ENCODE results near the gene ULK4.

The ULK4 gene

DNA sequence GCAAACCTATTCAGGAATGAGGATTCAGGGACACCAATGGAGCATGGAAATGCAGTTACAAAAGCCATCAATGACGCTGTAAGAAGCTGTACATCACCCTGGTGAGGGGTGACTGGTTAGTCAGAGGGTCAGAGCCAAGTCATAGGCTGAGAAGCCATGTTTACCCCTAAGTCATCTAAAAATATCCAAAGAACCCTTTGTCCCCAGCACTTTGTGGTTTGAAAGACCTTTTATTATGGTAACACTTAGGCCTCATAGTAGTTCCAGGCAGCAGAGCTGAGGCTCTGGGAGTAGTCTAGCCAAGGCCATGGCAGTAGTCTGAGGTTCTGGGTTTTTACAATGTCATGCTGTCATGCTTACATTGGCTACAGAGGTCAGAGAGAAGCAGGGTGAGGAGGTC is 631.4 kb downstream of the ULK4 start:
- H3K4me2 ChIP-seq (ENCODE audit: low read depth, low read length, poor library complexity, severe bottlenecking): no peak overlapping the region
- H3K4me3 ChIP-seq (ENCODE audit: insufficient read depth, low read length, poor library complexity, severe bottlenecking): no peak overlapping the region
- H3K9ac ChIP-seq (ENCODE audit: low read length): no peak overlapping the region
- no peak for TF ChIP-seq EZH2phosphoT487 (conservative IDR thresholded peaks at IDR 0.05; ENCODE audit: low read length)
- no peak for TF ChIP-seq CTCF (IDR thresholded peaks at IDR 0.05; ENCODE audit: insufficient read depth, low read length, poor library complexity, severe bottlenecking)
- H3K27me3 ChIP-seq (ENCODE audit: low read length): no peaks in the 10 kb centered on the region
- H2AFZ ChIP-seq (ENCODE audit: low read depth, low read length, severe bottlenecking): no peak overlapping the region
- H3F3A ChIP-seq (ENCODE audit: insufficient read depth): no peaks in the 10 kb centered on the region
- no peaks in the 10 kb centered on the region for H3K9me3 ChIP-seq (ENCODE audit: insufficient read depth, low read length)
- H3K36me3 ChIP-seq (ENCODE audit: low read length): no peaks in the 10 kb centered on the region
- no peaks in the 10 kb centered on the region for H4K20me1 ChIP-seq (ENCODE audit: low read depth, low read length)
- no peak overlapping the region for H3K27ac ChIP-seq (ENCODE audit: low read depth, low read length)
- no peaks in the 10 kb centered on the region for H3K79me2 ChIP-seq (ENCODE audit: insufficient read depth, low read length)
- no peaks in the 10 kb centered on the region for H3K9me2 ChIP-seq (replicated peaks; ENCODE audit: insufficient read depth, low read length)

GRCh38 chr3:41329881-41330280 is 632.0 kb downstream of the ULK4 start:
- TF ChIP-seq CTCF (IDR thresholded peaks at IDR 0.05; ENCODE audit: insufficient read depth, low read length, poor library complexity, severe bottlenecking) (no peak), EZH2phosphoT487 (conservative IDR thresholded peaks at IDR 0.05; ENCODE audit: low read length) (no peak)
- Histone ChIP-seq H3K27ac (ENCODE audit: low read depth, low read length) (no peak overlapping the region), H3K9me2 (replicated peaks; ENCODE audit: insufficient read depth, low read length) (no peaks in the 10 kb centered on the region), H3K9me3 (ENCODE audit: insufficient read depth, low read length) (no peaks in the 10 kb centered on the region), H3K79me2 (ENCODE audit: insufficient read depth, low read length) (no peaks in the 10 kb centered on the region), H3K4me2 (ENCODE audit: low read depth, low read length, poor library complexity, severe bottlenecking) (no peak overlapping the region), H3K27me3 (ENCODE audit: low read length) (no peaks in the 10 kb centered on the region), H2AFZ (ENCODE audit: low read depth, low read length, severe bottlenecking) (no peak overlapping the region), H3K4me3 (ENCODE audit: insufficient read depth, low read length, poor library complexity, severe bottlenecking) (no peak overlapping the region), H3K9ac (ENCODE audit: low read length) (no peak overlapping the region), H3F3A (ENCODE audit: insufficient read depth) (no peaks in the 10 kb centered on the region), H4K20me1 (ENCODE audit: low read depth, low read length) (no peaks in the 10 kb centered on the region), H3K36me3 (ENCODE audit: low read length) (no peaks in the 10 kb centered on the region)

GRCh38 chr3:41328926-41329325 is 633.0 kb downstream of the ULK4 start:
- H3K36me3 ChIP-seq (ENCODE audit: low read length): no peaks in the 10 kb centered on the region
- no peak overlapping the region for H3K9ac ChIP-seq (ENCODE audit: low read length)
- no peak overlapping the region for H3K27ac ChIP-seq (ENCODE audit: low read depth, low read length)
- no peaks in the 10 kb centered on the region for H4K20me1 ChIP-seq (ENCODE audit: low read depth, low read length)
- no peaks in the 10 kb centered on the region for H3K9me2 ChIP-seq (replicated peaks; ENCODE audit: insufficient read depth, low read length)
- no peaks in the 10 kb centered on the region for H3K9me3 ChIP-seq (ENCODE audit: insufficient read depth, low read length)
- TF ChIP-seq EZH2phosphoT487 (conservative IDR thresholded peaks at IDR 0.05; ENCODE audit: low read length) (no peak), CTCF (IDR thresholded peaks at IDR 0.05; ENCODE audit: insufficient read depth, low read length, poor library complexity, severe bottlenecking) (no peak)
- no peak overlapping the region for H2AFZ ChIP-seq (ENCODE audit: low read depth, low read length, severe bottlenecking)
- no peaks in the 10 kb centered on the region for H3K79me2 ChIP-seq (ENCODE audit: insufficient read depth, low read length)
- no peaks in the 10 kb centered on the region for H3K27me3 ChIP-seq (ENCODE audit: low read length)
- H3K4me3 ChIP-seq (ENCODE audit: insufficient read depth, low read length, poor library complexity, severe bottlenecking): no peak overlapping the region
- no peak overlapping the region for H3K4me2 ChIP-seq (ENCODE audit: low read depth, low read length, poor library complexity, severe bottlenecking)
- no peaks in the 10 kb centered on the region for H3F3A ChIP-seq (ENCODE audit: insufficient read depth)

DNA sequence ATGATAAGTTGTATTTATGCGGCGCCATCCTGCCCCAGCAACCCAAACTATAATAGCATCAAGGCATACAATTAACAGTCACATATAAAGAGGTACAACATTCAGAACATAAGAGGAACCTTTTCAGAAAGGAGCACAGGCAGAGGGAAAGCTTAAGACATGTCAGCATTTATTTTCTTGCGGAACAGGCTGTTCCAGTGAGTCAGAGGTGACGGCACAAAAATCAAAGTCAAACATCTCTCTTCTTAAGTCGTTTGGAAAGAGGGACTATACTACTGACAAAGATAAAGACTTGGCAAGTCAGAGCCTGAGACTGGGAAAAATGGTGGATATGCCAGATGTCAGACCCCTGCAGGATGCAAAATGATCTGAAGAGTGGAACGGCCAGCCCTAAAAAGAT is 634.2 kb downstream of the ULK4 start:
- no peak overlapping the region for H3K4me2 ChIP-seq (ENCODE audit: low read depth, low read length, poor library complexity, severe bottlenecking)
- no peaks in the 10 kb centered on the region for H3K27me3 ChIP-seq (ENCODE audit: low read length)
- no peak overlapping the region for H3K4me3 ChIP-seq (ENCODE audit: insufficient read depth, low read length, poor library complexity, severe bottlenecking)
- TF ChIP-seq CTCF (IDR thresholded peaks at IDR 0.05; ENCODE audit: insufficient read depth, low read length, poor library complexity, severe bottlenecking) (no peak), EZH2phosphoT487 (conservative IDR thresholded peaks at IDR 0.05; ENCODE audit: low read length) (no peak)
- no peaks in the 10 kb centered on the region for H3K79me2 ChIP-seq (ENCODE audit: insufficient read depth, low read length)
- no peak overlapping the region for H2AFZ ChIP-seq (ENCODE audit: low read depth, low read length, severe bottlenecking)
- H3K9ac ChIP-seq (ENCODE audit: low read length): no peak overlapping the region
- H4K20me1 ChIP-seq (ENCODE audit: low read depth, low read length): no peaks in the 10 kb centered on the region
- H3F3A ChIP-seq (ENCODE audit: insufficient read depth): no peaks in the 10 kb centered on the region
- H3K27ac ChIP-seq (ENCODE audit: low read depth, low read length): no peak overlapping the region
- H3K9me2 ChIP-seq (replicated peaks; ENCODE audit: insufficient read depth, low read length): no peaks in the 10 kb centered on the region
- no peaks in the 10 kb centered on the region for H3K9me3 ChIP-seq (ENCODE audit: insufficient read depth, low read length)
- no peaks in the 10 kb centered on the region for H3K36me3 ChIP-seq (ENCODE audit: low read length)

All from SU-DHL-6 (cell line).